ENCODE results near the gene SPACA9.

Gene SPACA9

GRCh38 chr9:132862533-132862932, 16.2 kb upstream of the SPACA9 start:
- in situ Hi-C loops (cut with HindIII; ENCODE audit: low sequenced_read_pairs) = no loop called here

DNA sequence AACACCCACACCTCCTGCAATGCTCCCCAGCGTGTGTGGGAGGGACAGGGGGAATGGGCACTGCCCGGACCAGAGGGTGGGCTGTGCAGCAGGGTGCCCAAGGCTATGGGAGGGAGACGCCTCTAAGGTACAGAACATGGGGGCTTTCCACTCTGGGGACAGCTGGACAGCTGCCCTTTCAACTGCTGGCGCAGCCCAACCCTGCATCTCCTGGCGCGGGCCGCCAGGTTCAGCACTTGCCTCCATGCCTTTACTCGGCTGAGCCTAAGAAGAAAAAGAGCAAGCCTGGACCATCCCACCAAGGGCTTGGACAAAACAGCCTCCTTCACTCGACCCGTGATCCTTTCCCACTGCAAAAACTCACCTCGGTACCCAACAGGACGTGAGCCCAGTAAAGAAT, 15.6 kb upstream of the SPACA9 start:
- in situ Hi-C loops (cut with HindIII; ENCODE audit: low sequenced_read_pairs) = no loop called here

DNA sequence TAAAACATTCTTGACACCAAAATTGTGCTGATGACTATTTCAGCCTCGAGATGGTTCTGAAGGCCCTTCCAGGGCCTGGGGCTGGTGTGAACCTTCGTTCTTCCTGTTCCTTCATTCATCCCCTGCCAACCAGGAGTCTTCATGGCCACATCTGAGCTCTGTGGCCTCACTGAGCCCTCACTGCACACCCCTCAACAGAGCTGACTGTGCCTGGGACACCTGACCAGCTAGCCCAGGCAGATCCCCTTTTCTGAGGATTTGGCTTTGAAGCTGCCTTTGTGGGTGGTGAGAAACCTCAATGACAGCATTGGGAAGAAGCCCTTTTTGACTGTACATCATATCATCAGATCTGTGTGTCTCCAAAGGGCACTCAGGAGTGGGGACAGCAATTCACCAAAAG, 14.4 kb upstream of the SPACA9 start:
- in situ Hi-C loops (cut with HindIII; ENCODE audit: low sequenced_read_pairs) = no loop called here

GRCh38 chr9:132864691-132865090, 14.0 kb upstream of the SPACA9 start:
- in situ Hi-C loops (cut with HindIII; ENCODE audit: low sequenced_read_pairs) = no loop called here

GRCh38 chr9:132866898-132867297, 11.8 kb upstream of the SPACA9 start:
- in situ Hi-C loops (cut with HindIII; ENCODE audit: low sequenced_read_pairs) = no loop called here

- in situ Hi-C loops (cut with HindIII; ENCODE audit: low sequenced_read_pairs) = no loop called here
Observed at GRCh38 chr9:132869266-132869665, 9.4 kb upstream of the SPACA9 start.

DNA sequence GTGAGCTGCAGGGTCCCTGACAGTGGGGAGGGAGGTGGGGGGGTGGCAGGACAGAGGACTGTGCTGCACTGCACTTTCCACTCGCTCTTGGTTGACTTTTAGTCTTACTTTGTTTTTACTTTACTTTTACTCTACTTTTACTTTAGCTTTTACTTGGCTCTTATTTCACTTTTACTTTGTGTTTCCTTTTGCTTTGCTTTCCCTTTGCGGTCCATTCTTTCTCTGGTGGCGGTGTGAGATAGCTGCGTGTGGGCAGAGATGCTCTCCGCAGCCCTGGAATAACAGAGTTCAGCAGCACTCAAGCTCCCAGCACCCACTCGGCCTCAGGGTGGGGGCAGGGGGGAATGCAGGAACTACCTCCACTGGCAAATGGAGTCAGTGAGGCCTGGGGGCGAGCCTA, 5.3 kb upstream of the SPACA9 start:
- in situ Hi-C loops (cut with HindIII; ENCODE audit: low sequenced_read_pairs) = no loop called here

DNA sequence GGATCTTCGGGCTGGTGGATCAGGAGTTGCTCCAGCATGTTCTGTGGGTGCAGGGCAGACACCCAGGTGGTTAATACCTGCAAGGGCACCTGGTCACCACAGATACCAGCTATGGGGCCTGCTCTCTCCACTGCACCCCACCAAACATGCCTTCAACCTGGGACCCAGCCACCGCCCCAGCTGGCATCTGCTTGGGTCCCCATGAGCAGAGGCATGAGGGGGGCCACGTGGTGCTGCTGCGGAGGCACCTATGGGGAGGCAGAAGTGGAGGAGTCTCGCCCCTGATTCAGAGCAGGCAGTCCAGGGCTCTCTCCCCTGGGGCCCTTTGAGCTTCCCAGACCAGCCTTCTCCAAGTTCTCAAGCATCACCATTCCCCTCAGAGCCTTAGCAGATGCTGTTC, 3.5 kb upstream of the SPACA9 start:
- in situ Hi-C loops (cut with HindIII; ENCODE audit: low sequenced_read_pairs) = no loop called here

GRCh38 chr9:132876849-132877248, 1.8 kb upstream of the SPACA9 start:
- in situ Hi-C loops (cut with HindIII; ENCODE audit: low sequenced_read_pairs) = no loop called here

- in situ Hi-C loops (cut with HindIII; ENCODE audit: low sequenced_read_pairs) = no loop called here
Observed at GRCh38 chr9:132877458-132877823, 1.3 kb upstream of the SPACA9 start.

DNA sequence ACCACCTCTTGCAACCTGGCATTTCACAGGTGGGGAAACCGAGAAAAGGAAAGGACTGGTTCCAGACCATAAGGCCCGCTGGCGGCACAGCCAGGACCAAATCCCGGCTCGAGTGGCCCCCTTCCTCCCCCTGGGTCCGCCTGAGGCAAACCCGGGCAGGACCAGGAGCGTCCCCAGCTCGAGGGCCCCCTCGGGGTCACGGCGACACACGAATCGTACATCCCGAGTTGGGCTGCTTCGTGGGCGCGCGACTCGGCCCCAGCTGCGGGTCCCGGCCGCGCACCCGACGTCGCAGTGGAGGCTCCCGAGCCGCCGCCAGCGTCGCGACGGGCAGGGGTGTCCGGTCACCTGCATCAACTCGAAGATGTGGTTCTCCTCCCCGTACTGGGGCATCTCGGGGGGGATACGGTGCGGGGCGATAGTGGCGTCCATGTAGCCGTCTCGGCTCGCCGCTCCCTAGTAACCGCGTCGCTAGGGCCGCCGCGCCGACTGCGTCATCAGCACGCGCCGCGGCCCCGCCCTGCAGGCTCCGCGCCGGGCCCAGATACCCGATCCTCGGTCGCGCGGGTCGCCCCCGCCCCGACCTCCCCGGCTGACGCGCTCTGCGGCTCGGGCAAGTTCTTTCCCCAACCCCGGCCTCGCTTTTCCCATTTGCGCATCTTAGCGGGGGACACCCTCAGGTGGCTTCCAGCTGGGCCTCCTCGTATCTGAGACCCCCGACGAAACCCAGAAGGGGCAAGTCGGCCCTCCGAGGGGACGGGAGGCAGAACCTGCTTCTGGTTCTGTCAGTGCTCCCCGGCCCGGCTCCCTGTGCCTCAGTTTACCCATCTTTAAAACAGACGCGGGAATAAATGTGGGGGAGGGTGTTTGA, 639 bp upstream of the SPACA9 start, which contains the start of gene AK8:
AK8 (minus strand) TSS at position 461 of the 871 bp plus-strand sequence; CDS start at position 432, 29 bp downstream.
- in situ Hi-C loops (cut with HindIII; ENCODE audit: low sequenced_read_pairs) = no loop called here

DNA sequence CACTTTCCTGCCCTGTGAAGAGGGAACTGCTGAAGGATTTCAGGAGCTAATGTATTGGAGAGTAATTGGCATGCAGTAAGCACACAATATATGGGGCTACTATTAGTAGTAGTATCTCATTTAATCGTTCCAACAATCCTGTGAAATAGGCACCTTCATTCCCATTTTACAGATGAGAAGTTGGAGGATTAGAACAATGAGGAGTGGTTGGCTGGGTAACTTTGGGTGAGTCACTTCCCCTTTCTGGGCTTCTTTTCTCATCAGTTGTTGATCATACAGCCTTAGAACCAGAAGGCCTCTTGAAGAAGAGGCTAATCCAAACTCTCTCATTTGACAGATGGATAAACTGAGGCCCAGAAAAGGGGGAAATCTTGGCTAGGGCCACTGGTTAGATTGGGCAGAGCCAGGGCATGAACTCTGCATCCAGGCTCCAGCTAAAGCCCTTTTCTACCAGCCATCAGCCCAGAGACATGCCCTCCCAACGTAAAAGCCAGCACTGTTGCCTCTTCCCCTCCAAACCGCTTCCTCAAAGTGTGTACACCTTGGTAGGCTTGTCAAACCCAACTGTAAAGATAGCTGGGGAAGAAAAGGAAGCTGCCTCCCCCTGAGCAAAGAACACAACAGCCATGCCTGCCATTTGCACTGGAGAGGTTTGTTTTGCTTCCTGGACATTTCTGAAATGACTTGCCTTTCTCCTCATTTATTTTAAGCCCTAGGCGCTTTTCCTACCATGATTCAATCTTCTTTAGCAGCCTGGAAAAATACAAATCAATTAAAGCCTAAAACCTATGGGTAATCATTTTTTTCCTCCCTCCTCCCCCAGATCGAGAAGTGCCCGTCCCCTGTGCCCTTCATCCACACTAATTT, 992 bp downstream of the SPACA9 start:
- in situ Hi-C loops (cut with HindIII; ENCODE audit: low sequenced_read_pairs) = no loop called here

- in situ Hi-C loops (cut with HindIII; ENCODE audit: low sequenced_read_pairs) = no loop called here
Observed at GRCh38 chr9:132880324-132880661, 1.6 kb downstream of the SPACA9 start.

GRCh38 chr9:132881826-132882225, 3.1 kb downstream of the SPACA9 start:
- in situ Hi-C loops (cut with HindIII; ENCODE audit: low sequenced_read_pairs) = no loop called here

- in situ Hi-C loops (cut with HindIII; ENCODE audit: low sequenced_read_pairs) = no loop called here
Observed at GRCh38 chr9:132882616-132883015, 3.9 kb downstream of the SPACA9 start.

- in situ Hi-C loops (cut with HindIII; ENCODE audit: low sequenced_read_pairs) = no loop called here
Observed at GRCh38 chr9:132883349-132884294, 4.9 kb downstream of the SPACA9 start.

DNA sequence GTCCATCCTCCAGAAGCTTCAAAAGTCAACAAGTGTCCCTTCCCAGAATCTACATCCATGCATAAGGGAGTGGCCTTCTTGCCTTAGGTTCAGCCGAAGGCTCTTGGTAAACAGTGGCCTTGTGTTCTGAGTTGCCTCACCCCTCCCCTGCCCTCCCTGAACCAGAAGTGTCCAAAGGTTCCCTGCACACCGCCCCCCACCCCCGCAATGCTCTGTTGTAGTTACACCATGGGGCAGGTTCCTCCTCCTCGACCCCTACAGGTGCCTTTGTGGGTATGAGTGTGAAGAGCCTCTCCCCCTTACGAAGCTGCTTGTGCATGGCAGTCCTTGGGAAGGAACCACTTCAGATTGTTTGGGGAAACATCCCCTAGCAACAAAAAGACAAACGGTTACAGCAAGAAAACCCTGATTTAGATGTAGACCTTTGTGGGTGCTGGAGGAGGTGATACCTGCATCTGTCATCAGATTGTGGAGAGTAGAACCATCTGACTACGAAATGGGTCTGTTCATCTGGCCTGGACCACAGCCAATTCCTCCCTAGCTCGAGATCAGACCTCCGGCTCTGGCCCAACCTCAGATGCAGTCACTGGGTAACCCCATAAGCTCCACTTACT, 7.1 kb downstream of the SPACA9 start:
- in situ Hi-C loops (cut with HindIII; ENCODE audit: low sequenced_read_pairs) = no loop called here

GRCh38 chr9:132886334-132886725, 7.6 kb downstream of the SPACA9 start:
- in situ Hi-C loops (cut with HindIII; ENCODE audit: low sequenced_read_pairs) = no loop called here

DNA sequence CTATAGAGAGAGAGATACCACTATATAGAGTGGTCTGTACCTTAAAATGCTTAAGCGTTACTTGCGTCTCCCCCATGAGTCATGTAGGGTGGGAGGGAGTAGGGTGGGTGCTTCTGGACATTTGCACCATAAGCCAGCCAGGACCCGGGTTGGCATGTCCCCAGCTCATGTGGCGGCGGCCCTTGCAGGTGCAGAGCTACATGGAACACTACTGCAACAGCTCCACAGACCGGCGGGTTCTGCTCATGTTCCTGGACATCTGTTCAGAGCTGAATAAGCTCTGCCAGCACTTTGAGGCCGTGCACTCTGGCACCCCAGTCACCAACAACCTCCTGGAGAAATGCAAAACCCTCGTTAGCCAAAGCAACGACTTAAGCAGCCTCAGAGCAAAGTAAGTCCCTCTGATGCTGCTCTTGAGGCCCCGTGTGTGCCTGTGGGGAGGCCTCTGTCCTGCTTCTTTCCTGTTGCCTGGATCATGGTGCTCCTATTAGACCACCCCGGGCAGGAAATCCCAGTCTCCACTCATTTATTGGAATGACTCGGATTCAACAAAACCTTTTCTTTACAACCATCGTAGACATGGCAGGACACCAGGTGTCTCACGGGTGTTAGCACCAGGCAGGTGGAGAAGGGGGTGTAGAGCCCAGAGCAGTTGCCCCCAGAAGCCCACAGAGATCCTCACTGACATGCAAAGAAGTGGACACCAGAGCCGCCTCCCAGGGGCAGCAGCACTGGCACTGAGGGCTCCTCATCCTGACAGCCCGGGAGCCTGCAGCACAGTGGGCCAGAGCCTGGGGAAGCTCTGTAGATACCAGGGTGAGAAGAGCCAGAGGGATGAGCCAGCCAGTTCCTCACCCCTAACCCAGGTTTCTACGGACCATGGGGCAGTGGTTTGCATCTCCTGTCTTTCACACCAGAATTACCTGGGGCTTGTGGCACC, 8.8 kb downstream of the SPACA9 start:
- in situ Hi-C loops (cut with HindIII; ENCODE audit: low sequenced_read_pairs) = no loop called here

All from DLD1 (cell line).